HT-29 (cell line): ENCODE data around the gene RNF151. TPM values are rescaled to one million over a fixed set of nuclear protein-coding genes. Genes with fewer than 3 reads are reported as not detected.
A peak's percentile ranks its signal among the peaks of the same experiment; 100 is the strongest.

Experiments used
- DNase-seq: peaks from one replicate; pipeline ENCODE4 v3.0.0-alpha.2; 2015; ENCODE audit warnings: low spot score
- total RNA-seq: library from RNA; depleted of rRNA; stranded (reverse); fragments of >200 nt; shearing (Covaris generic); gene quantifications from 2 replicates; pipeline ENCODE4 v1.2.3, GENCODE V29; 2014

Gene RNF151
- total RNA-seq, 1 experiment from 2014 or later = not detected

GRCh38 chr16:1991588-1991947 is 24.9 kb downstream of the RNF151 start:
- no peak for DNase-seq

GRCh38 chr16:1991948-1992703 is 25.5 kb downstream of the RNF151 start:
- DNase-seq = peak; percentile 71

- no peak for DNase-seq
Observed at GRCh38 chr16:1992704-1993317, 26.2 kb downstream of the RNF151 start.

- DNase-seq = peak; percentile 33
Observed at GRCh38 chr16:1993731-1994131, 27.1 kb downstream of the RNF151 start.

- no peak for DNase-seq
Observed at GRCh38 chr16:1997494-1998359, 31.1 kb downstream of the RNF151 start.

GRCh38 chr16:1998360-1998835 is 31.7 kb downstream of the RNF151 start:
- no peak for DNase-seq

GRCh38 chr16:1998852-1999801 is 32.5 kb downstream of the RNF151 start:
- no peak for DNase-seq

- no peak for DNase-seq
Observed at GRCh38 chr16:1999866-2000514, 33.3 kb downstream of the RNF151 start.

- no peak for DNase-seq
Observed at GRCh38 chr16:2001035-2001434, 34.4 kb downstream of the RNF151 start.

- no peak for DNase-seq
Observed at GRCh38 chr16:2001456-2002355, 35.0 kb downstream of the RNF151 start.

- no peak for DNase-seq
Observed at GRCh38 chr16:2002406-2003230, 36.0 kb downstream of the RNF151 start.

- no peak for DNase-seq
Observed at GRCh38 chr16:2003231-2003826, 36.7 kb downstream of the RNF151 start.

GRCh38 chr16:2003827-2004641 is 37.4 kb downstream of the RNF151 start:
- peak; percentile 95 for DNase-seq

- DNase-seq = no peak
Observed at GRCh38 chr16:2004795-2005517, 38.3 kb downstream of the RNF151 start.

- DNase-seq = no peak
Observed at GRCh38 chr16:2005646-2006045, 39.0 kb downstream of the RNF151 start.

- DNase-seq = no peak
Observed at GRCh38 chr16:2006317-2006716, 39.7 kb downstream of the RNF151 start.
